GM18520 (cell line): ENCODE data around the gene ANP32A.

Source experiments
- ATAC-seq: cut with Tn5 transposase; IDR thresholded peaks from one replicate; pipeline ENCODE4 v1.9.1; 2021; ENCODE audit not compliant: unreplicated experiment

ANP32A gene

GRCh38 chr15:68800875-68801274 is 19.8 kb downstream of the ANP32A start:
- no peak for ATAC-seq

- no peak for ATAC-seq
Measured at GRCh38 chr15:68798346-68799094, 22.2 kb downstream of the ANP32A start.

- no peak for ATAC-seq
Measured at GRCh38 chr15:68797599-68798345, 22.9 kb downstream of the ANP32A start.

GRCh38 chr15:68797191-68797590 is 23.5 kb downstream of the ANP32A start:
- ATAC-seq, result no peak

- no peak for ATAC-seq
Measured at GRCh38 chr15:68796576-68796975, 24.1 kb downstream of the ANP32A start.

- ATAC-seq, result peak; percentile 36
Measured at GRCh38 chr15:68795298-68795848, 25.3 kb downstream of the ANP32A start.

GRCh38 chr15:68794863-68795262 is 25.8 kb downstream of the ANP32A start:
- no peak for ATAC-seq

GRCh38 chr15:68794307-68794706 is 26.4 kb downstream of the ANP32A start:
- no peak for ATAC-seq

- no peak for ATAC-seq
Measured at GRCh38 chr15:68793776-68794175, 26.9 kb downstream of the ANP32A start.

- no peak for ATAC-seq
Measured at GRCh38 chr15:68792901-68793766, 27.6 kb downstream of the ANP32A start.

- ATAC-seq, result peak; percentile 40
Measured at GRCh38 chr15:68791431-68792283, 29.0 kb downstream of the ANP32A start.

- ATAC-seq, result no peak
Measured at GRCh38 chr15:68790910-68791309, 29.8 kb downstream of the ANP32A start.

- no peak for ATAC-seq
Measured at GRCh38 chr15:68790242-68790575, 30.5 kb downstream of the ANP32A start.

- ATAC-seq, result no peak
Measured at GRCh38 chr15:68789534-68790241, 31.0 kb downstream of the ANP32A start.

GRCh38 chr15:68789091-68789490 is 31.6 kb downstream of the ANP32A start:
- ATAC-seq, result no peak

GRCh38 chr15:68788264-68788624 is 32.5 kb downstream of the ANP32A start:
- ATAC-seq, result no peak

GRCh38 chr15:68787609-68788263 is 33.0 kb downstream of the ANP32A start:
- ATAC-seq, result no peak

GRCh38 chr15:68786753-68787152 is 33.9 kb downstream of the ANP32A start:
- no peak for ATAC-seq

- no peak for ATAC-seq
Measured at GRCh38 chr15:68785541-68785940, 35.2 kb downstream of the ANP32A start.
